CD4-positive, alpha-beta T cell (primary cell): ENCODE measurements around the gene MANEAL. TPM values are rescaled to one million over a fixed set of nuclear protein-coding genes. Genes with fewer than 3 reads are reported as not detected.

Source experiments
- ATAC-seq: fragments of 200-7000 bp; cut with Tn5 transposase; one replicate; pipeline ENCODE4 v1.10.0; 2022; ENCODE audit warnings: mild to moderate bottlenecking; ENCODE audit not compliant: poor library complexity
- CTCF ChIA-PET: fragments of 350-600 bp; sonication (Branson Sonifier 250); formaldehyde crosslinking; loops from one replicate; lab custom pipeline; 2021; ENCODE audit warnings: antibody characterized with exemption, inconsistent platforms; lab: Charles Lee
- POLR2A ChIA-PET: fragments of 350-600 bp; sonication (Branson Sonifier 250); formaldehyde crosslinking; loops from one replicate; lab custom pipeline; 2021; ENCODE audit warnings: antibody characterized with exemption, inconsistent platforms; lab: Charles Lee
- DNase-seq, 14 experiments: peaks; one replicate each; pipeline ENCODE4 v3.0.0-alpha.2; 2013 to 2020; ENCODE audit warnings: mixed read lengths in 2 of 14
- H3K27ac ChIP-seq, 2 donors: one replicate each; pipeline versions ENCODE4 v1.5.1 to v1.7.0; 2013; ENCODE audit warnings: low read length in 2 of 2, low read depth in 1 of 2, mild to moderate bottlenecking in 1 of 2
- H3K27me3 ChIP-seq, 2 experiments: 1 replicate in 1 of 2; 2 replicates in 1 of 2; pipeline versions ENCODE4 v1.6.1 to v1.7.0; 2013; ENCODE audit warnings: low read length in 2 of 2, control low read depth in 1 of 2, mild to moderate bottlenecking in 1 of 2, moderate library complexity in 1 of 2; ENCODE audit not compliant: insufficient read depth in 2 of 2, control insufficient read depth in 1 of 2
- H3K36me3 ChIP-seq: one replicate; pipeline ENCODE4 v1.6.1; 2013; ENCODE audit warnings: low read length, control low read depth; ENCODE audit not compliant: insufficient read depth
- H3K4me1 ChIP-seq: one replicate; pipeline ENCODE4 v1.6.1; 2013; ENCODE audit warnings: low read length, control low read depth; ENCODE audit not compliant: insufficient read depth
- H3K4me3 ChIP-seq: one replicate; pipeline ENCODE4 v1.5.1; 2013; ENCODE audit warnings: mild to moderate bottlenecking, low read length, moderate library complexity
- H3K9me3 ChIP-seq, 2 experiments: 1 replicate in 1 of 2; 2 replicates in 1 of 2; pipeline versions ENCODE4 v1.6.1 to v1.7.0; 2013; ENCODE audit warnings: low read length in 2 of 2, mild to moderate bottlenecking in 2 of 2, control low read depth in 1 of 2, moderate library complexity in 1 of 2; ENCODE audit not compliant: control insufficient read depth in 1 of 2, insufficient read depth in 1 of 2
- H3K27ac Mint-ChIP-seq: one replicate; pipeline ENCODE4 v1.8.0; 2020; ENCODE audit warnings: mixed read lengths
- H3K27me3 Mint-ChIP-seq: one replicate; pipeline ENCODE4 v1.8.0; 2021; ENCODE audit warnings: mixed read lengths
- H3K36me3 Mint-ChIP-seq: one replicate; pipeline ENCODE4 v1.8.0; 2021; ENCODE audit warnings: low read depth, mixed read lengths
- H3K4me1 Mint-ChIP-seq: one replicate; pipeline ENCODE4 v1.8.0; 2021; ENCODE audit warnings: low read depth, mixed read lengths
- H3K4me3 Mint-ChIP-seq: one replicate; pipeline ENCODE4 v1.8.0; 2020; ENCODE audit warnings: mild to moderate bottlenecking, mixed read lengths
- H3K9me3 Mint-ChIP-seq: one replicate; pipeline ENCODE4 v1.8.0; 2020; ENCODE audit warnings: mixed read lengths
- intact Hi-C, 2 experiments: fragments of 100-400 bp; cut with DNase I in 1 of 2; cut with micrococcal nuclease in 1 of 2; formaldehyde crosslinking; loops; one replicate each; pipeline versions ENCODE4 v1.15.1 to v1.9.0; 2023 to 2025; cut with DNase I, micrococcal nuclease
- total RNA-seq, 174 experiments: library from RNA in 2 of 174; stranded (reverse) in 2 of 174; gene quantifications; one replicate each; pipeline ENCODE4 v1.2.3 and lab custom pipeline; 2021 to 2026
- TF ChIP-seq, protein P1 (sequence below): fragments of 200-600 bp; IDR thresholded peaks from one replicate; pipeline ENCODE4 v1.8.0; 2022; ENCODE audit warnings: antibody characterized with exemption, mild to moderate bottlenecking

Gene MANEAL
- total RNA-seq, 2 experiments from 2014 or later, result 0.33 to 0.53 TPM

DNA sequence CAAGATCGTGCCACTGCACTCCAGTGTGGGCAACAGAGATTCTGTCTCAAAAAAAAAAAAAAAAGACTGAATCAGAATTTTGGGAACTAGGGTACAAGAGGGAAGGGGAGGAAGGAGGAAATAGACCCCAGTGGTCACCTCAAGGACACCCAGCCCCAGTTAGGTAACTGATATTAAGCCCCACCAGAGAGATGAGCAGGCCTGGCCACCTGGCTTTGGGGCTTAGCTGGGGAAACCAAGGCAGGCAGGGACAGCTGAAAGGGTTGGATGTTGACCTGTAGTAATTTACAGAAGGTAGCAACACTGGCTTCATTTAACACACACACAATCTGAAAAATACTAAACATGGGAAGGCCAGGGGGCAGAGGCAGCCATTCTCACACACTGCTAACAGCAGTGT, 8.8 kb downstream of the MANEAL start:
- H3K4me1 Mint-ChIP-seq, result peaks cover 20% of the 10 kb centered on the region
- H3K27me3 Mint-ChIP-seq, result no peaks in the 10 kb centered on the region
- ChIA-PET POLR2A (no interaction called here), CTCF (no interaction called here)
- H3K9me3 ChIP-seq, result no peaks in the 10 kb centered on the region
- no peaks in the 10 kb centered on the region for H3K9me3 Mint-ChIP-seq
- H3K4me3 ChIP-seq, result no peak overlapping the region
- intact Hi-C loops, result no loop called here
- peaks cover 60% of the 10 kb centered on the region for H3K36me3 ChIP-seq
- H3K27ac Mint-ChIP-seq, result no peak overlapping the region
- H3K36me3 Mint-ChIP-seq, result peaks cover 82% of the 10 kb centered on the region
- no peak overlapping the region for H3K27ac ChIP-seq
- TF ChIP-seq, protein P1, sequence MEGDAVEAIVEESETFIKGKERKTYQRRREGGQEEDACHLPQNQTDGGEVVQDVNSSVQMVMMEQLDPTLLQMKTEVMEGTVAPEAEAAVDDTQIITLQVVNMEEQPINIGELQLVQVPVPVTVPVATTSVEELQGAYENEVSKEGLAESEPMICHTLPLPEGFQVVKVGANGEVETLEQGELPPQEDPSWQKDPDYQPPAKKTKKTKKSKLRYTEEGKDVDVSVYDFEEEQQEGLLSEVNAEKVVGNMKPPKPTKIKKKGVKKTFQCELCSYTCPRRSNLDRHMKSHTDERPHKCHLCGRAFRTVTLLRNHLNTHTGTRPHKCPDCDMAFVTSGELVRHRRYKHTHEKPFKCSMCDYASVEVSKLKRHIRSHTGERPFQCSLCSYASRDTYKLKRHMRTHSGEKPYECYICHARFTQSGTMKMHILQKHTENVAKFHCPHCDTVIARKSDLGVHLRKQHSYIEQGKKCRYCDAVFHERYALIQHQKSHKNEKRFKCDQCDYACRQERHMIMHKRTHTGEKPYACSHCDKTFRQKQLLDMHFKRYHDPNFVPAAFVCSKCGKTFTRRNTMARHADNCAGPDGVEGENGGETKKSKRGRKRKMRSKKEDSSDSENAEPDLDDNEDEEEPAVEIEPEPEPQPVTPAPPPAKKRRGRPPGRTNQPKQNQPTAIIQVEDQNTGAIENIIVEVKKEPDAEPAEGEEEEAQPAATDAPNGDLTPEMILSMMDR, result no peak
- ATAC-seq, result no peak
- H3K4me1 ChIP-seq, result peaks cover 20% of the 10 kb centered on the region
- H3K4me3 Mint-ChIP-seq, result no peak overlapping the region
- DNase-seq, result no peak
- H3K27me3 ChIP-seq, result no peaks in the 10 kb centered on the region

DNA sequence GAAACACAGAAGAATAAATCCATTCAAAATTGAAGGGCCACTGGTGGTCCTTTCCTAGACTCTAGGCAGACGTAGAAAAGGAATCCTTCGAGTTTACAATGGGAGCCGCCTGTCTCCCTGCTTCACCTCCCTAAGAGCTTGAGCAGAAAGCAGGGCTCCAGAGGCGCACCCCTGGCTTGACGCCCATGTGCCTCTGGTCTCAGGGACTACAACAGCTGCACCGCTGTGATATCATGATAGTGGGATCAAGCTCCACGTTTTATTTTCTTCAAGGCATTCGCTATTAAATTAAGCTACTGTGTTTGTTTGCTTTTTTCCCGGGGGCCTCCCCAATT, 13.5 kb downstream of the MANEAL start:
- DNase-seq, result no peak
- Mint-ChIP-seq H3K4me3 (peak overlapping the region; percentile 91), H3K9me3 (no peaks in the 10 kb centered on the region), H3K27me3 (no peaks in the 10 kb centered on the region), H3K4me1 (peaks cover 44% of the 10 kb centered on the region), H3K36me3 (peaks cover 69% of the 10 kb centered on the region), H3K27ac (peak overlapping the region; percentile 97)
- TF ChIP-seq, protein P1, result no peak
- CTCF ChIA-PET, result interaction anchor here (2.4 kb wide), 1 partner anchor 53 kb away, joined by 13 read pairs; the partner anchor contains the start of gene MTF1
- peak overlapping the region; percentile 82 for H3K4me3 ChIP-seq
- intact Hi-C loops, result loop anchor here (2.0 to 5.0 kb wide), 5 partner anchors 114 to 210 kb away; partner anchors contain the start of genes CDCA8 (in 2 of the 2) and GNL2 (in 1 of the 2)
- peak overlapping the region; percentile 85 for H3K27ac ChIP-seq
- H3K36me3 ChIP-seq, result peaks cover 46% of the 10 kb centered on the region
- peaks cover 35% of the 10 kb centered on the region for H3K4me1 ChIP-seq
- no peak for ATAC-seq
- no peaks in the 10 kb centered on the region for H3K9me3 ChIP-seq
- POLR2A ChIA-PET, result interaction anchor here (0.7 to 3.5 kb wide), 6 partner anchors 52 to 293 kb away, joined by 3 to 32 read pairs (median 3); partner anchors contain the start of genes MEAF6, MTF1 and UTP11
- H3K27me3 ChIP-seq, result no peaks in the 10 kb centered on the region

DNA sequence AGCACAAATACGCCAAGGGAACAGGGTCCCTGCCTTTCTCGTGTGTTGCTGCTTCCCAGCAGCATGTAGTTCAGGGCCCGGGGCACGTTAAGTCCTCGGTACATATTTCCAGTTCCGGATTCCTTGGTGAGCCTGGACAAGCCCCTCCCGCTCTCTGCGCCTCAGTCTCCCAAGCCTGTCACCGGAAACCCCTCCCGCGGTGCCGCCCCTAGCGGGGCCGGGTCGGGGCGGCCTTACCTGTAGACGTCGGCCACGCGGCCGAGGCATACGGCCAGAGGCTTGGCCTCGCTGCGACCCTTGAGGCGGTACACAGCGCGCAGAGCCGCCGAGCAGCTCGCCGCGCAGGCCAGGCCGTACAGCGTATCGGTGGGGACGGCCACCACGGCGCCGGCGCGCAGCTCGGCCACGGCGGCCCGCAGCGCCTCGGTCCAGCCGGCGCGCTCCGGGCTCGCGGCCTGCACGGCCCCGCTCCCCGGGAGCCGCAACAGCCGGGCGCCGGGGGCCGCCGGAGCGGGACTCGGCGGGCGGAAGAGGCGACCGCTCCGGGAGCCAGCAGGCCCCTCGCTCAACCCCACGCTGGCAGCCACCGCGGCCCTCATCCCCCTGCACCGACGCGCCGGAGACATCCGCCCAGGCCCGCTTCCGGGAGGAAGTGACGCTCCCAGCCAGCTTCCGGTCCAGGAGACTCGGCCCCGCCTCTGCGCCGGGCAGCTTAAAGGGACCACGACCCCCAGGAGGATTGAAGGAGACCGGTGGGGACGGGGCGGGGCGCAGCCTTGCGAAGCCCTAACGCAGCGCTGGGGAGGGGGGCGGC, 14.1 kb downstream of the MANEAL start, which contains the start of the genes C1orf122 and YRDC:
TSS of gene C1orf122 (plus strand) at position 236 of the 814 bp plus-strand sequence. CDS start 615 bp downstream, outside the sequence.
TSS of gene YRDC (minus strand) at position 654 of the 814 bp plus-strand sequence. CDS start at position 626, 28 bp downstream.
- H3K27ac Mint-ChIP-seq, result peak within 1 kb of the TSS; percentile 97
- no peaks in the 10 kb centered on the region for H3K9me3 Mint-ChIP-seq
- intact Hi-C loops, result loop anchor here (1.0 to 5.0 kb wide), 8 partner anchors 52 to 253 kb away; partner anchors contain the start of genes CDCA8 (in 2 of the 2), GNL2 (in 1 of the 2), INPP5B (in 1 of the 2) and MTF1 (in 1 of the 2)
- peaks cover 44% of the 10 kb centered on the region for H3K4me1 Mint-ChIP-seq
- H3K4me1 ChIP-seq, result peaks cover 35% of the 10 kb centered on the region
- H3K4me3 ChIP-seq, result peak within 1 kb of the TSS; percentile 82
- H3K36me3 ChIP-seq, result peaks cover 40% of the 10 kb centered on the region
- DNase-seq, result peak; percentile 85 to 95 (median 90)
- no peaks in the 10 kb centered on the region for H3K27me3 Mint-ChIP-seq
- H3K36me3 Mint-ChIP-seq, result peaks cover 63% of the 10 kb centered on the region
- ChIA-PET CTCF (interaction anchor here (1.2 to 2.4 kb wide), 2 partner anchors 52 to 116 kb away, joined by 4 to 13 read pairs; partner anchors contain the start of genes CDCA8 and MTF1), POLR2A (interaction anchor here (0.7 to 3.5 kb wide), 14 partner anchors 9 to 329 kb away, joined by 3 to 32 read pairs (median 4); partner anchors contain the start of genes MEAF6, MTF1 and UTP11)
- peak within 1 kb of the TSS; percentile 97 for H3K4me3 Mint-ChIP-seq
- H3K27ac ChIP-seq, result peak within 1 kb of the TSS; percentile 85
- TF ChIP-seq, protein P1, result no peak
- H3K27me3 ChIP-seq, result no peaks in the 10 kb centered on the region
- H3K9me3 ChIP-seq, result no peaks in the 10 kb centered on the region
- peak; percentile 89 for ATAC-seq
